Nucleus accumbens (tissue), 56 donors: ENCODE measurements around the gene PLEKHA1.

ENCODE experiments used
- DNase-seq, 56 donors: peaks; one replicate each; lab custom pipeline; 2025; lab: John Stamatoyannopoulos, UW

The PLEKHA1 gene

GRCh38 chr10:122471531-122472177 is 97.1 kb downstream of the PLEKHA1 start:
- no peak for DNase-seq

- no peak for DNase-seq
Measured at GRCh38 chr10:122473116-122473515, 98.6 kb downstream of the PLEKHA1 start.

DNA sequence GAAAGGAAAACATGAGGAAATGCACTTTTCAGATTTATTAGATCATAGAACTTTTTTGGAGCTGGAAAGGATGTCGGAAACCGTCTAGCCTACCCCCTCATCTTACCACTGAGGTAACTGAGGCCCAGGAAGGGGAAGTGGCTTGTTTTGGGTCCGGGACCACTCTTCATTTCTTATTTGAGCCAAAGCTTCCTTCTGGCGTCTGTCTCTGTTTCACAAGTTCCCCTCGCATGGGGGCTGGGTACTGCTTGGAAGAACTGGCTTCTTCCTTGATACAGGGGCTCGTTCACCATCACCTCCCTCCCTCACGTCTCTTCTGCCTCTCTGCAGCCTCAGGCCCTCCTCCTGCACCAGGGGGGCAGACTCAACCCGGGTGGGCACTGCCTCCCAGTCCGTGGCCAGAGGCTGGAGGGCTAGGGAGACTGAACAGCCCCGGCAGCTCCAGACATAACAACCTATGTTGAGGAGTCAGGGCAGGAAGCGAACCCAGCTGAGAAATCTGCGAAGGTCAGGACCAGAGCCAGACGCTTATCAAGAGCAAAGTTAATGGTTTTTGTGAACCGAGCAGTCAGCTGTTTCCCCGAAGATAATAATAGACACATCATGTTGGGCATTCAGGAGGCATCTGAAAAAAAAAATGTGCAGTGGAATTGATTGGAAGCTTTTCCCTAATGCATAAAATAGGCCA is 99.8 kb downstream of the PLEKHA1 start:
- DNase-seq = peak in 9 of 56 donors; percentile 25 to 68 (median 49)

DNA sequence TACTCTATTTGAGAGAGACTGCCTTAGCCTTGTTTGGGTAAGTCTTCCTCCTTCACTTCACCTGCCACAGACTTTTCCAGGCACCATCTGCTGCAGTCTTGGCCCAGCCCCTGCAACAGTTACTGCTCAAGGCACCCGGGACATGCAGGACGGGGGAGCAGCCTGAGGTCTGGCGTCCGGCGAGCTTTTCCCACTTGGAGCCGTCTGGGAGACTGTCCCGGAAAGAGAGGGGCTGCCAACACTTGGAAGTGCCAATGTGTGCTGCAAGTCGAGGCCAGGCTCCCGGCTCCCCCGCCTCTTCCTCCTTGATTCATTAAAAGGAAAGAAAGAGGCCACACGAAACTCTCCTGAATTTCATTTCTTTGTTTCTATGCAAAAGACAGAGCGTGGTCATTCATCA is 100.6 kb downstream of the PLEKHA1 start:
- peak in 49 of 56 donors; percentile 37 to 87 (median 61) for DNase-seq

DNA sequence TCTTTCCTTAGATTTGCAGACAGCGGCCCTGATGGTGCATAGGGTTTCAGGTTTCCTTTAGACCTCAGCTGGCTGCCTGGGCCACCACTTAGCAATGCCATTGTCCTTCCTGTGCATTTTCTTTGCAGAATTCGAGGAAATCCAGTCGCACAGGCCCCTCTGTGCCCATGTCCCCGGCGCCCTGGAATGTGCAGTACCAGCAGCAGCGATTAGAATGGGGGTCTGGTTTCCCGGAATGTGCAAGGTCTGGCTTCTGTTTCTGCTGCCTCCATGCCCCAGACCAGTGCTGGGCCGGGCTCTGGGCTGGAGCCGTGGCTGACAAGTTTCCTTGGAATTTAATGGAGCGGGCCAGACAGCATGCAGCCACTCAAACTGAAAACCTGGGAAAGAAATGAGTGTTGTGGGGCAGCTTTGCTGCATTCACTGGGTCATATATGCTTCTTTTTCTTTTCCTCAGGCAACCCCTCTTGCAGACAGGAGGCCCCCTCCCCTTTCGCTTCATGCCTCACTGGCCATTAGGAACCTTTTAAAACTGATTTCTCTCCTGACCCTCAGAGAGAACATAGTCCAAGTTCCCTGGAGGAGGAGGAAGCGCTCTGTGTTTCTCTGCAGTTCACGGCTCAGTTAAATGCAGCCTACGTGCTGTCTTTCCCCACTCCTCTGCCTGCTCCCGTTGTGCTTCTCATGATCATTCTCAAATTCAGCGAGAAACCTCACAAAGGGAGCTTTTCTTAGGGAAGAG is 101.3 kb downstream of the PLEKHA1 start:
- peak in 3 of 56 donors; percentile 31 to 42 (median 32) for DNase-seq

DNA sequence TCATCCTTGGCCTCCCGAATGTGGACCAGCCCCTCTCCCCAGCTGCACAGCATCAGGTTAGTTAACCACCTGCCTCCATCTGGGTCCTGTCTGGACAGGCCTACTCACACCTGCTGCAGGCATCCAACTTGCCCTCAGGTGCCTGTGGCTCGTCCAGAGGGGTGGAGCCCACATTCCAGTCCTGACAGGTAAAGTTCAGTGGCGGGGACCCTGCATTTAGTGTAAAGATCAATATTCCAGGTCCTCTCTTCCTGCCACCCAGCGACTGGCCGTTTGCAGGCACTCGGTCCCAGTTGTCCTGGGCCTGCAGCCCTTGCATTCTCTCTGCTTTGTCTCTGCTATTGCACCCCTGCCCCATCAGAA is 101.8 kb downstream of the PLEKHA1 start:
- DNase-seq = no peak

DNA sequence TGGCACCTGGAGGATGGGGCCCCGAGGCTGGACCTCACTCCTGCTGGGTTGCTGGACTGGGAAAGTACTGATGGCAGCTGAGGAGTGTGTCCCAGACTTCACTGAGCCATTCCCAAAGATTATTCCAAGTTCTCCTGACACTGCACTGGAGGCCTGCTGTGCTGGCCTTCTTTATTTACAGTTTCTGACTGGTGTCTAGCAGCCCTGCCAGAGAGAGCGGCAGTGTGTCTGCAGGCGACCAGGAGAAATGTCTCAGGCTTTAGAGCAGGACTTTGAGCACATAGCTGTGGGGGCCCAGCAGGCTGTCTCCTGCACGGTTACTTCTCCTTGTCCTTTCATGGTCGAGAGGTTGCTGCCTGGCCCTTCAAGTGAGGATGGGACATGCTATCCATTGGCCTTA is 102.9 kb downstream of the PLEKHA1 start:
- DNase-seq = no peak

GRCh38 chr10:122478971-122479370 is 104.5 kb downstream of the PLEKHA1 start:
- peak in 36 of 56 donors; percentile 26 to 77 (median 49) for DNase-seq

DNA sequence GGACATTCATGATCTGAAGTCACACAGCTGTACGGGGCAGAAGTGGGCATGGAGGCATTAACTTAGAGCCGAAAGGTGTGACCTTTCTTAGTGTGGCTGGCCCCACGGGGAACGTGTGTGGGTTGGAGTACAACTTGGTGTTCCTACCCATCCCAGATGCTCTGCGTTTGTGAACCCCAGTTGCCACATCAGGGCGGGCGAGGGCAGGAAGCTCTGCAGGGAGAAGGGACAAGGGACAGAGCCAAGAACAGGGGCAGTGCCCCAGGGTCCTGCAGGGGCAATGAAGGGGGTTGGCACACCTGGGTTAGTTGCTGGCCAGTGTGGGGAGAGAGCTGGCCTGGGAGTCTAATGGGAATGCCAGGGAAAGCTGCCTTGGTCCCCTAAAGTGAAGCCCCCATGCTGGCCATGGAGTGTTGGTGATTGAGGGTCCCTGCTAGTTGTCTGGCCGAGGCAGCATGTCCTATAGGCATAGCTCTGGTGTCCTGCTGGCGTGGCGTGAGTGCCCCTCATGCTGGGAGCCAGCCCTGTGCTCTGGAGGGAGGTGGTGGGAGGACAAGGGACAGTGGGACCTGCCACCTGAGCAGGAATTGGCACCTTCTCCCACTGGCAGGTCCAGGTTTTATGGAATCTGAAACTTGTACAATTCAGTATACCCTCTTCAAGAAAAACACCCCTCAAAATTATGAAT is 105.8 kb downstream of the PLEKHA1 start:
- no peak for DNase-seq

GRCh38 chr10:122481296-122482056 is 107.0 kb downstream of the PLEKHA1 start:
- DNase-seq = no peak
